ENCODE results near the gene JPH3.
A peak's percentile ranks its signal among the peaks of the same experiment; 100 is the strongest.
"Not testable (repeated sequence)": the region's sequence is repeated elsewhere in the genome, so short reads cannot be mapped to it uniquely, and the experiment has no call there.

Gene JPH3

DNA sequence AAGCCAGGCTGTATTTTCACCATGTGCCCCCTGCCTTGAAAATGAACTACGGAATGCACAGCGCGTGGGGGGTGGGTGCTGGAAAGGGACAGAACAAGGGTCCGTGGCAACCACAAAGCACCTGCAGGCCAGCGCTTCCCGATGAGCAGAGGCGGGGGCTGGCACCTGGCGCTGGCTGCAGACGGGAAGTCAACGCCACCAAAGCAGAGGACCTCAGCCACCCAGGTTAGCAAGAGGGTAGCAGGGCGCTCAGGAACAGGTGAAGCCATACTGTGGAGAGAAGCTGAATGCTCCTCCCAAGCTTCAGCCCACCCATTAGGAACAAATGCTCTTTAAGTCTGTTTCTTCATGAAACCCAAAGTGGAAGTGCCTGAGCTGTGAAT is 98.8 kb downstream of the JPH3 start:
- DNase-seq: no peak

- DNase-seq: peak; percentile 88
These were observed 99.2 kb downstream of the JPH3 start for GRCh38 chr16:87701505-87701921.

DNA sequence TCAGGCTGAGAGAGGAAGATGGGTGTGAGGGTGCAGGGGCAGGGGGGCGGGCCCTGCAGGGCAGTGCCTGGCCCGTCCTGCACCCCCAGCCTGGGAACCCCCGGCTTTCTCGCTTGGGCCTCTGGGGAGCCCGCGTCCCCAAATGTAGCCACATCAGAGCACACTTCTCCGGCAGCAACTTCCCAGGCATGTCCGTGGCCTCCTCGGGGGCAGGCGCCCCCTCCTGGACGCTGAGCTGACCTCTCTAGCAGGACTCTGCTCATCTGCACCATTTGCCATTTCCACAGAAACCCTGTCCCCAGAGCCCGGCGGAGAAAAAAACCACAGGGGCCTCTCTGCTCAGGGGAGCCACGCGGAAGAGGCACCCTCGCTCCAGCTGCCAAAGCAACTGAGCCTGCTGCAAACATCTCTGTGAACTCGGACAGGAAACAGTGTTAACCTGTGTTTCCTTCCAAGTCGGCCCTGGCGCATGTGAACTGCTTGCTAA is 100.1 kb downstream of the JPH3 start:
- no peak for DNase-seq

- DNase-seq: no peak
These were observed 100.8 kb downstream of the JPH3 start for GRCh38 chr16:87703071-87703470.

DNA sequence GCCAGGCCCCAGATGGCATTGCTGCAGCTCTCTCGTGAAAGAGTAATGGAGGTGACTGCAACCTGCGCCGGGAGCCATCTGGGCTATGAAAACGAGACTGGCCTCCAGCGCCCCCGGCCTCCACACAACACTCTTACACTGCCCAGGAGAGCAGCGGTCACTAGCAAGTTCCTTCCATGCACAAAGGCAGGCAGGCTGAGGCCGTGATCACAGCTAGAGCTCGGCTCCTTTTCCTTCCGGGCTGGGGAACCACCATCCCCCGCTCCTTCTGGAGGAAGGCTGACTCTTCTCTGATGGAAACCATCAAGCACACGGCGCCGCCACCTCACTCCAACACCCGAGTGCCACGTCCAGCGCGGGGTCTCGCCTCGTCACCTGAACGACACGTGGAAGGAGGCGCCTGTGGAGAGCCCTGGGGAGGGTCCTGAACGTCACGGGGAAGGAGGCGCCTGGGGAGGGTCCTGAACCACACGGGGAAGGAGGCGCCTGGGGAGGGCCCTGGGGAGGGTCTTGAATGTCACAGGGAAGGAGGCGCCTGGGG is 101.6 kb downstream of the JPH3 start:
- no peak for DNase-seq

- DNase-seq: no peak
These were observed 102.5 kb downstream of the JPH3 start for GRCh38 chr16:87704754-87705353.

DNA sequence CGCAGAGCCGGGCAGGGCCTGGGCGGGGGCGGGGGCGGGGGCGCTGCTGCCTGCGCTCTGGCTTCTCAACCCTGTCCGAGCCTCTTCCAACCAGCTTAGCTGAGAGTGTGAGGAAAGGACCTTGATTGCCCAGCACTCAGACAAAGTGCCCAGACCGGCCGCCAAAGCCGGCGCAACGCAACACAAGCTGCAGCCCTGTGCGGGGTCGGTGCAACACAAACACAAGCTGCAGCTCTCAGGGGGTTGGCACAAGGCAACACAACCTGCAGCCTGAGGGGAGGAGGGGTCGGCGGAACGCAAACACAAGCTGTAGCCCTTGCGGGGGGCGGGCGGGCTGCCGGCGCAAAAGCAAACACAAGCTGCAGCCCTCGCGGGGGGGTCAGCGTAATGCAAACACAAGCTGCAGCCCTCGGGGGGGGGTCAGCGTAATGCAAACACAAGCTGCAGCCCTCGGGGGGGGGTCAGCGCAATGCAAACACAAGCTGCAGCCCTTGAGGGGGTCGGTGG is 103.5 kb downstream of the JPH3 start:
- no peak for DNase-seq

- DNase-seq: peak; percentile 80
These were observed 104.1 kb downstream of the JPH3 start for GRCh38 chr16:87706278-87707000.

- DNase-seq: no peak
These were observed 104.8 kb downstream of the JPH3 start for GRCh38 chr16:87707097-87707496.

- no peak for DNase-seq
These were observed 105.6 kb downstream of the JPH3 start for GRCh38 chr16:87707714-87708580.

GRCh38 chr16:87708881-87709638 is 106.8 kb downstream of the JPH3 start:
- no peak for DNase-seq

GRCh38 chr16:87709677-87710076 is 107.4 kb downstream of the JPH3 start:
- DNase-seq: no peak

DNA sequence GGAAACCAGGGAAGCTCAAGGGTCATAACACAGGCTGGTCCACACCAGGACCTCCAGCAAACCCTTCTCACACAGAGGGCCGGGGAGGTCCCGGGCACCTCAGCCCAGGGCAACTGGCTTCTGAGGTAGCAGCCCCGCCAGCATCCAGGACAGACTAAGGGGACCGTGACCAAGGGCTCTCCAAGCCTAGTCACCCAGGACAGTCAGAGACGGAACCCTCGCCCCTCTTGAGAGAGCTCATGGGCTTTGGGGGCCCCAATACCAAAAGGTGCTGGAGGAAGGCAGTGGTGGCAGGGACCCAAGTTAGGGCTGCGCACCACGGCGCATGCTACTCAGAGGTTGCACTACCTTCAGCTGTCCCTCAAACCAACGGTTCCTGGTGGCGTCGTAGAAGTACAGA is 108.6 kb downstream of the JPH3 start:
- no peak for DNase-seq

- DNase-seq: no peak
These were observed 110.0 kb downstream of the JPH3 start for GRCh38 chr16:87712184-87712762.

DNA sequence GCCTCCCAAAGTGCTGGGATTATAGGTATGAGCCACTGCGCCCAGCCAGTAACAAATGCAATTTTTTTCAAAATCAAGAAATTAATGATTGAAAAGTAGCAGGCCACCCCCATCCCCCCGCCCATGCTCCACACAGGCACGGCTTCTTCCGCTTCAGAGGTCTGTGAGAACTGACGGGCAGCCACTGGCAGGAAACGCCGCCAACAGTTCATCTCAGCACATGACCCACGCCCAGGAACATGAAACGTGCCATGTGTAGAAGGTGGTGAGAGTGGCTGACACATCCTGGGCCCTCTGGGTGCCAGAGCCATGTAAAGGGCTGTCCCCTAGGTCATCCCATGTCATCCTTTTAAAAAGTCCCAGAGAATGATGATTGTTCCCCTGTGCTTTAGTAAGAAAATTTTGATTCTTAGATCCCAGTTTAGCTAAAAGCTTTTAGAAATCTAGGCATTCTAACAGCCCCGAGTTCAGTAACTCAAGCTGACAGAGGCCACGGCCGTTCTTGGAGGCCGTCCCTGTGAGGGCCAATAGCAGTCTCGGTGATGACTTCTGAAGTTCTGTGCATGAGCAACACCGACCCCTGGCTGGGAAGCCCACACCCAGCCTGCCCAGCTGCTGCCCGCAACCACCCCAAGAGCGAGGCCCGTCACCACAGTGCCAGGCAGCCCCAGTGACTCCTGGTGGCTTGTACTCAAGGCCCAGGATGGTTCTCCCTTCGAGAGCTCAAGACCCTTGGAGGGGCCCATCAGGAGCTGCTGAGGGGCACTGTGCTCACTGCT is 111.3 kb downstream of the JPH3 start:
- DNase-seq: no peak

GRCh38 chr16:87715231-87715630 is 112.9 kb downstream of the JPH3 start:
- DNase-seq: no peak

DNA sequence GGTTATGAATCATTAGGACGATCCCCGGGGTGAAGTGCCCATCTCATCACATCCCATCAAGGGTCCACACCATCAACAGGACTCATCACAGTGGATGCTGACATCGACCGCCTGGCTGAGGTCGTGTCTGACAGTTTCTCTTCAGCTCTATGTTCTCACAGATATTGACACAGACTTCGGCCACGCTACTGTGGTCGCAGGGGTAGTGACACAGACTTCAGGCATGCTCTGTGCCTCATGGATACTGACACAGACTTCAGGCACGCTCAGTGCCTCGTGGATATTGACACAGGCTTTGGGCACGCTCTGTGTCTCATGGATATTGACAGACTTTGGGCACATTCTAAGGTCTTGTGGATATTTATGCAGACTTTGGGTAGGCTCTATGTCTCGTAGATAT is 113.3 kb downstream of the JPH3 start:
- no peak for DNase-seq

DNA sequence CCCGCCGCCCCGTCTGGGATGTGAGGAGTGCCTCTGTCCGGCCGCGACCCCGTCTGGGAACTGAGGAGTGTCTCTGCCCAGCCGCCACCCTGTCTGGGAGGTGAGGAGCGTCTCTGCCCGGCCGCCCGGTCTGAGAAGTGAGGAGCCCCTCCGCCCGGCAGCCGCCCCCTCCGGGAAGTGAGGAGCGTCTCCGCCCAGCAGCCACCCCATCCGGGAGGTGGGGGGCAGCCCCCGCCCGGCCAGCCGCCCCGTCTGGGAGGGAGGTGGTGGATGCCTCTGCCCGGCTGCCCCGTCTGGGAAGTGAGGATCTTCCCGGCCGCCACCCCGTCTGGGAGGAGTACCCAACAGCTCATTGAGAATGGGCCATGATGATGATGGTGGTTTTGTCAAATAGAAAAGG is 116.5 kb downstream of the JPH3 start:
- DNase-seq: not testable (repeated sequence)

- DNase-seq: no peak
These were observed 118.1 kb downstream of the JPH3 start for GRCh38 chr16:87720446-87720845.

DNA sequence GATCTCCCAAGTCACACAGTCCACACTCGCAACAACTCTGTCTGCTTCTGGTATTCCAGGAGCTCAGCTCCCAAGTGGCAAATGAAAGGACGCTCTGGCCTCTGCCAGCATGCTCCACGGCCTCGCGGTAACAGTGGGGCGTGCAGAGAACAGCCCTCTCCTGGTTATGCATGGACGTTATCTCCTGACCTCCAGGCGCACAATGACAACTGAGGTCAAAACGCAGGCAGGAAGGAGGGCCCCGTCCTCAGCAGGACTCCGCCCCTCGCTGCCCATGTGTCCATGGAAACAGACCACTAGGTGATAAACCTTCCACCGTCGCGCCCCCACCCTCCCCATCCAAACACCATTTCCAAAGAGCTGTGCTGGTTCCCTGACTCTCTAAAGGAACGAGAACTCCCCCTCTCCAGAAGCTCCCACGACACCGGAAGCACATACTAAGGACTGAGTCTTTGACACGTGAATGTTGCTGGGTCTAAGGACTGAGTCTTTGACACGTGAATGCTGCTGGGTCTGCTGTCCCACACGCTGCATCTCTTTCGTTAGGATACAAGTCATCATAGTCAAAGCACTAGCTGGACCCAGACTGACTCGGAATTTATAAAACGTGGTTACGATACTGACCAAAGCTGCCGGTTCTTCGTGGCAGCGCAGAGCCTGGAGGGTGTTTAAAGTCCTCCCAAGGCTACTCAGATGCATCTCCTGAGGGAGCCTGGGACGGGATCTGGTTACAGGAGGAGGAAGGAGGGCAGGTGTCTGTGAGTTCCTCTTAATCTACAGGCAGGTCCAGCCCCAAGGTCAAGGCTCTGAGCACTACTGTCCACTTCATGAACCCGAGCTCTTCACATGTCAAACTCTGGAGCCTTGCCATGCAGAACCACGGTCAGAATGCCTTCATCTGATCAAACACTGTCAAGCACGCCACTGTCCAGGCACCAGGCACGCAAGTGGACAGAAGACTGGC is 119.6 kb downstream of the JPH3 start:
- no peak for DNase-seq
